PC-9 (cell line): ENCODE data around the gene PSMG3. TPM values are rescaled to one million over a fixed set of nuclear protein-coding genes. Genes with fewer than 3 reads are reported as not detected.

Experiments used
- BruUV-seq: library from RNA; stranded (reverse); fragments of 400-500 nt; replicated peaks from 2 replicates; lab custom pipeline; 2021; lab: Mats Ljungman, UMichigan
- CTCF ChIA-PET: fragments of 300-600 bp; sonication (Branson Sonifier 250); formaldehyde crosslinking; loops from one replicate; lab custom pipeline; 2022; ENCODE audit warnings: antibody characterized with exemption; lab: Charles Lee
- POLR2A ChIA-PET: fragments of 300-600 bp; sonication (Branson Sonifier 250); formaldehyde crosslinking; loops from one replicate; lab custom pipeline; 2022; ENCODE audit warnings: antibody characterized with exemption; ENCODE audit not compliant: unreplicated experiment; lab: Charles Lee
- DNase-seq, 2 experiments: peaks; one replicate each; pipeline versions ENCODE4 v3.0.0 to v3.0.0-alpha.2; 2015 to 2022; ENCODE audit warnings: mixed read lengths in 1 of 2
- H2AFZ ChIP-seq: fragments of 200-600 bp; sonication (generic); 2 replicates; pipeline ENCODE4 v1.8.1; 2017; ENCODE audit warnings: antibody characterized with exemption
- H3F3A ChIP-seq: fragments of 200-600 bp; sonication (generic); 2 replicates; pipeline ENCODE4 v1.8.1; 2017; ENCODE audit warnings: antibody characterized with exemption, mild to moderate bottlenecking, low read depth; ENCODE audit not compliant: insufficient read depth
- H3K27ac ChIP-seq: fragments of 200-600 bp; sonication (generic); 2 replicates; pipeline ENCODE4 v1.6.1; 2016; ENCODE audit warnings: mixed run types
- H3K27me3 ChIP-seq: fragments of 200-600 bp; sonication (generic); 2 replicates; pipeline ENCODE4 v1.6.1; 2016; ENCODE audit warnings: low read depth, mixed run types; ENCODE audit not compliant: insufficient read depth
- H3K36me3 ChIP-seq: fragments of 200-600 bp; sonication (generic); 2 replicates; pipeline ENCODE4 v1.6.1; 2016; ENCODE audit warnings: low read depth, mixed run types
- H3K4me1 ChIP-seq: fragments of 200-600 bp; sonication (generic); replicated peaks from 2 replicates; pipeline ENCODE4 v1.6.1; 2016; ENCODE audit warnings: mixed run types; ENCODE audit not compliant: insufficient read depth
- H3K4me2 ChIP-seq: fragments of 200-600 bp; sonication (generic); 2 replicates; pipeline ENCODE4 v1.6.1; 2017; ENCODE audit warnings: mixed run types
- H3K4me3 ChIP-seq: fragments of 200-600 bp; sonication (generic); 2 replicates; pipeline ENCODE4 v1.6.1; 2016; ENCODE audit warnings: mixed run types
- H3K79me2 ChIP-seq: fragments of 200-600 bp; sonication (generic); 2 replicates; pipeline ENCODE4 v1.6.1; 2017; ENCODE audit warnings: low read depth, mixed run types
- H3K9me2 ChIP-seq: fragments of 200-600 bp; sonication (generic); 2 replicates; pipeline ENCODE4 v1.8.1; 2017; ENCODE audit warnings: mild to moderate bottlenecking; ENCODE audit not compliant: insufficient read depth
- H3K9me3 ChIP-seq: fragments of 200-600 bp; sonication (generic); 2 replicates; pipeline ENCODE4 v1.8.1; 2016; ENCODE audit warnings: low read depth; ENCODE audit not compliant: insufficient read depth
- H4K20me1 ChIP-seq: fragments of 200-600 bp; sonication (generic); 2 replicates; pipeline ENCODE4 v1.8.1; 2017; ENCODE audit not compliant: insufficient read depth
- EZH2 ChIP-seq: fragments of 200-600 bp; sonication (generic); IDR thresholded peaks from 2 replicates; pipeline ENCODE4 v1.8.0; 2017; ENCODE audit warnings: antibody characterized with exemption, low read depth
- intact Hi-C: fragments of 100-400 bp; cut with micrococcal nuclease; formaldehyde crosslinking; loops from one replicate; pipeline ENCODE4 v1.10.0; 2022; ENCODE audit not compliant: unreplicated experiment
- total RNA-seq: library from RNA; stranded (reverse); gene quantifications from 2 replicates; pipeline ENCODE4 v1.2.3, GENCODE V29; 2021
- TF ChIP-seq, protein P1 (sequence below): fragments of 200-600 bp; sonication (generic); conservative IDR thresholded peaks from 2 replicates; pipeline ENCODE4 v1.6.1; 2017; ENCODE audit warnings: mixed run types, antibody characterized with exemption, mild to moderate bottlenecking, moderate library complexity

PSMG3 gene
- total RNA-seq, 1 experiment from 2014 or later: 63.3 TPM

DNA sequence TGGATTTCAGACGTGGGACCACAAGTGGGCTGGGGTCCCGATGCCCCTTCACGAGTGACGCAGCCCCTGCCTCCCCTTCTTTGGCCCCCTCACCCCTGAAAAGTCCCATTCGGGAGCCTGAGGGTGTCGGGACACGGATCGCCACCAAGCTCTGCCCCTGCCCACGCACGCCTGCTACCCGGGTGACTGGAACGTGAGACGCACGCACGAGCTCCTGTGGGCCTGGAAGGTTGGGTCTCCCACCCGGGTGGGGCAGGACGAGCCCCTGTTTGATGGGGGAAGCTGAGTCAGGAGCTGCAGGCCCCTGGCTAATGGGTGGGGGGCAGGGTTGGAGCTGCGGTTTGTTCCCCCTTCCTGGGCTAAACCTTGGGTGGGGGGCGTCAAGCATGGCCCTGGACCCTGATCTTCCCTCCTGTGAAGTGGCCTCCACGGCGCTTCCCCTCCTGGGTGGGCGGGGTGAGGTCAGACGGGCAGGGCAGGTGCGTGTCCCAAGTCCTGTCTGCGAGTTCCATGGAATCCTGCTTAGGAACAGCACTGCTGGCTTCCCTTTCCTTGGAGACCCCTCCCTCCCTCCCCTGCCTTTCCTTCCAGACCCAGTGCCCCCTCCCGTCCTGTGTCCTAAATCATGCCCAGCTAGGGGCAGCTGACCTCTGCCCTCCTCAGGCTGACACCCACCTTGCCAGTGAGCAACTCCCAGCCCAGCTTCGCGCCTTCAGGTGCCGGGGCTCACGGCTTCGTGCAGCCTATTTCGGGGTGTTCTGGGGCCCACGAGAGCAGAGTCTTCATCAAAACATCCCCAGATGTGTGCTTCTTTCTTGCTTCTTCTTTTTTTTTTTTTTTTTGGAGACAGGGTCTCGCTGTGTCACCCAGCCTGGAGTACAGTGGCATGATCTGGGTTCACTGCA is 8.5 kb downstream of the PSMG3 start:
- Histone ChIP-seq H3K27me3 (no peaks in the 10 kb centered on the region), H3K9me2 (no peaks in the 10 kb centered on the region), H3K4me1 (peaks cover 48% of the 10 kb centered on the region), H3K4me2 (no peak overlapping the region), H3K79me2 (no peaks in the 10 kb centered on the region), H3K36me3 (no peaks in the 10 kb centered on the region), H3F3A (peaks cover 50% of the 10 kb centered on the region), H2AFZ (no peak overlapping the region), H3K27ac (no peak overlapping the region), H4K20me1 (no peaks in the 10 kb centered on the region), H3K9me3 (no peaks in the 10 kb centered on the region), H3K4me3 (no peak overlapping the region)
- DNase-seq: no peak
- intact Hi-C loops: loop anchor here (10.0 kb wide), 1 partner anchor 684 kb away; the partner anchor contains the start of genes MRM2 and NUDT1
- ChIA-PET POLR2A (no interaction called here), CTCF (no interaction called here)
- TF ChIP-seq, protein P1, sequence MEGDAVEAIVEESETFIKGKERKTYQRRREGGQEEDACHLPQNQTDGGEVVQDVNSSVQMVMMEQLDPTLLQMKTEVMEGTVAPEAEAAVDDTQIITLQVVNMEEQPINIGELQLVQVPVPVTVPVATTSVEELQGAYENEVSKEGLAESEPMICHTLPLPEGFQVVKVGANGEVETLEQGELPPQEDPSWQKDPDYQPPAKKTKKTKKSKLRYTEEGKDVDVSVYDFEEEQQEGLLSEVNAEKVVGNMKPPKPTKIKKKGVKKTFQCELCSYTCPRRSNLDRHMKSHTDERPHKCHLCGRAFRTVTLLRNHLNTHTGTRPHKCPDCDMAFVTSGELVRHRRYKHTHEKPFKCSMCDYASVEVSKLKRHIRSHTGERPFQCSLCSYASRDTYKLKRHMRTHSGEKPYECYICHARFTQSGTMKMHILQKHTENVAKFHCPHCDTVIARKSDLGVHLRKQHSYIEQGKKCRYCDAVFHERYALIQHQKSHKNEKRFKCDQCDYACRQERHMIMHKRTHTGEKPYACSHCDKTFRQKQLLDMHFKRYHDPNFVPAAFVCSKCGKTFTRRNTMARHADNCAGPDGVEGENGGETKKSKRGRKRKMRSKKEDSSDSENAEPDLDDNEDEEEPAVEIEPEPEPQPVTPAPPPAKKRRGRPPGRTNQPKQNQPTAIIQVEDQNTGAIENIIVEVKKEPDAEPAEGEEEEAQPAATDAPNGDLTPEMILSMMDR: no peak
- no peak for TF ChIP-seq EZH2
- BruUV-seq: no TSS peak

DNA sequence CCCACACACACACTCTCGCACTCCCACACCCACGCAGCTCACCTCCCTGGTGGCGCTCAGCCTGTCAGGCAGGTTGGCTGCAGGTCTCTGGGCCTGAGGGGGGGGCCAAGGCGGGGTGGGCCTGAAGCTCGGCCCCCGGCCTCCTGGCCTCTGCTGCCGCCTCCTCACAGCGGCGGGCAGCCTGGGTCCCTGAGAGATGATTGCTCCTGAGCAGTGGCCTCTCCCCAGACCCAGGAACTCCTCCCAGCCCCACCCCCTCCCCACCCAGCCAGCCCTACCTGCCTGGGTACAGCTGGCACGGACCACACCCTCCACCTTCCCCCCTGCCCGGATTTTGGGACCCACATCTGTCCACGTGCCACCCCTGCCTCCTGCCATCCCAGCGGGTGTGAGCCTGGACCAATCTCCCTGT is 9.2 kb downstream of the PSMG3 start:
- Histone ChIP-seq H4K20me1 (no peaks in the 10 kb centered on the region), H2AFZ (no peak overlapping the region)

More for the DNA sequence above, 9.2 kb downstream of the PSMG3 start:
- ChIA-PET POLR2A (no interaction called here), CTCF (no interaction called here)
- H3F3A ChIP-seq: peaks cover 46% of the 10 kb centered on the region
- no TSS peak for BruUV-seq
- peaks cover 50% of the 10 kb centered on the region for H3K4me1 ChIP-seq
- no peak for DNase-seq
- H3K27ac ChIP-seq: no peak overlapping the region
- no peak overlapping the region for H3K4me2 ChIP-seq
- H3K4me3 ChIP-seq: no peak overlapping the region
- H3K79me2 ChIP-seq: no peaks in the 10 kb centered on the region
- H3K9me2 ChIP-seq: no peaks in the 10 kb centered on the region
- intact Hi-C loops: loop anchor here (10.0 kb wide), 1 partner anchor 684 kb away; the partner anchor contains the start of genes MRM2 and NUDT1
- no peaks in the 10 kb centered on the region for H3K9me3 ChIP-seq
- H3K36me3 ChIP-seq: no peaks in the 10 kb centered on the region
- H3K27me3 ChIP-seq: no peaks in the 10 kb centered on the region
- TF ChIP-seq, protein P1: no peak
- no peak for TF ChIP-seq EZH2
